K562 (cell line): ENCODE measurements around the gene SACM1L. TPM values are rescaled to one million over a fixed set of nuclear protein-coding genes. Genes with fewer than 3 reads are reported as not detected.
A peak's percentile ranks its signal among the peaks of the same experiment; 100 is the strongest.

Experiments used
- ATF7 ChIP-seq: fragments of 450-650 bp; IDR thresholded peaks from 2 replicates; pipeline ENCODE4 v1.7.1; 2014; ENCODE audit warnings: mild to moderate bottlenecking, moderate library complexity
- ESRRB ChIP-seq: fragments of 250-450 bp; sonication (Bioruptor Pico); IDR thresholded peaks from 2 replicates; pipeline ENCODE4 v1.5.0; 2020; ENCODE audit warnings: mild to moderate bottlenecking, moderate library complexity, borderline replicate concordance
- FOXA3 ChIP-seq, 2 experiments: fragments of 450-650 bp in 1 of 2; sonication (generic) in 1 of 2; formaldehyde crosslinking; IDR thresholded peaks in 1 of 2; conservative IDR thresholded peaks in 1 of 2; 2 replicates each; pipeline versions ENCODE4 v1.4.0 to v1.8.0; 2020 to 2022; ENCODE audit warnings: mild to moderate bottlenecking in 2 of 2, missing genetic modification reagents in 1 of 2
- FOXK2 ChIP-seq, 2 experiments: fragments of 450-650 bp; IDR thresholded peaks in 1 of 2; conservative IDR thresholded peaks in 1 of 2; 2 replicates each; pipeline ENCODE4 v1.6.1; 2016; ENCODE audit warnings: low read depth in 2 of 2, mild to moderate bottlenecking in 1 of 2
- HDAC8 ChIP-seq: fragments of 450-650 bp; IDR thresholded peaks from 2 replicates; pipeline ENCODE4 v1.6.1; 2016; ENCODE audit warnings: mild to moderate bottlenecking, missing genetic modification characterization, moderate library complexity, missing compliant biosample characterization
- HNRNPUL1 ChIP-seq: fragments of 200-400 bp; formaldehyde crosslinking; IDR thresholded peaks from 2 replicates; pipeline ENCODE4 v1.6.1; 2017; ENCODE audit warnings: low read length
- MAFG ChIP-seq: fragments of 450-650 bp; conservative IDR thresholded peaks from 2 replicates; pipeline ENCODE4 v1.6.1; 2016; ENCODE audit warnings: missing genetic modification characterization, missing compliant biosample characterization
- MEF2D ChIP-seq: conservative IDR thresholded peaks from 2 replicates; pipeline ENCODE4 v1.6.1; 2016; ENCODE audit warnings: low read depth, missing genetic modification characterization, missing compliant biosample characterization
- NR3C1 ChIP-seq: sonication (generic); formaldehyde crosslinking; IDR thresholded peaks from 2 replicates; pipeline ENCODE4 v1.8.1; 2022; ENCODE audit warnings: missing genetic modification reagents
- SFPQ ChIP-seq: fragments of 200-400 bp; formaldehyde crosslinking; IDR thresholded peaks from 2 replicates; pipeline ENCODE4 v1.6.1; 2017; ENCODE audit warnings: mild to moderate bottlenecking, low read depth, low read length, moderate library complexity
- SMARCA5 ChIP-seq: fragments of 450-650 bp; IDR thresholded peaks from 2 replicates; pipeline ENCODE4 v1.6.1; 2016
- STAG1 ChIP-seq: sonication (generic); formaldehyde crosslinking; IDR thresholded peaks from 2 replicates; pipeline ENCODE4 v1.5.0; 2020; ENCODE audit warnings: missing genetic modification reagents, borderline replicate concordance
- TAL1 ChIP-seq: fragments of 450-650 bp; IDR thresholded peaks from 2 replicates; pipeline ENCODE4 v1.6.1; 2016; ENCODE audit warnings: mild to moderate bottlenecking
- TCF7 ChIP-seq: sonication (generic); IDR thresholded peaks from 2 replicates; pipeline ENCODE4 v1.6.1; 2016; ENCODE audit warnings: antibody characterized with exemption, borderline replicate concordance
- TCF7L2 ChIP-seq: fragments of 150-350 bp; IDR thresholded peaks from 2 replicates; pipeline ENCODE4 v1.6.1; 2016; ENCODE audit warnings: low read depth, mild to moderate bottlenecking, low read length, moderate library complexity
- ZNF24 ChIP-seq: fragments of 450-650 bp; IDR thresholded peaks from 2 replicates; pipeline ENCODE4 v1.6.1; 2016
- ZNF395 ChIP-seq: fragments of 200-800 bp; sonication (Bioruptor generic); IDR thresholded peaks from 2 replicates; pipeline ENCODE4 v1.6.1; 2017; ENCODE audit warnings: missing genetic modification characterization, missing compliant biosample characterization
- ZNF644 ChIP-seq: fragments of 200-800 bp; sonication (Bioruptor generic); IDR thresholded peaks from 2 replicates; pipeline ENCODE4 v1.6.1; 2016; ENCODE audit warnings: low read depth, missing genetic modification characterization, missing compliant biosample characterization
- polyA plus RNA-seq, 8 experiments: library from polyadenylated mRNA; depleted of rRNA in 4 of 8; stranded (reverse) in 5 of 8; unstranded in 3 of 8; fragments of >200 nt; fragmentation: Nextera tagmentation in 2 of 8; fragmentation: Illumina TruSeq in 1 of 8; extraction: Ambion mirVana in 2 of 8; extraction: Trizol in 1 of 8; gene quantifications; 2 replicates each; pipeline versions ENCODE4 v1.2.1 to v1.2.3, GENCODE V29; 2011 to 2014; ENCODE audit warnings: inconsistent platforms in 1 of 8, missing spikeins in 1 of 8
- total RNA-seq, 7 experiments: library from RNA; depleted of rRNA in 6 of 7; stranded (reverse); fragments of >200 nt in 6 of 7; fragmentation: Illumina TruSeq in 2 of 7; extraction: Trizol in 2 of 7; gene quantifications; 2 replicates each; pipeline versions ENCODE4 v1.2.1 to v1.2.3, GENCODE V29; 2011 to 2021; ENCODE audit warnings: low replicate concordance in 1 of 7
- TF ChIP-seq, protein P1 (sequence below): fragments of 450-650 bp; IDR thresholded peaks from 2 replicates; pipeline ENCODE4 v1.6.1; 2017; ENCODE audit warnings: antibody characterized with exemption
- TF ChIP-seq, protein P2 (sequence below): fragments of 250-450 bp; sonication (Bioruptor Pico); IDR thresholded peaks from 2 replicates; pipeline ENCODE4 v1.5.0; 2021; ENCODE audit warnings: mild to moderate bottlenecking, borderline replicate concordance

The SACM1L gene
- total and polyA plus RNA-seq, 9 of the 15 experiments (the other 6 are each of a cell fraction or from before 2014, with no cell fraction given) = 25.7 to 67.2 (median 40.3) TPM

DNA sequence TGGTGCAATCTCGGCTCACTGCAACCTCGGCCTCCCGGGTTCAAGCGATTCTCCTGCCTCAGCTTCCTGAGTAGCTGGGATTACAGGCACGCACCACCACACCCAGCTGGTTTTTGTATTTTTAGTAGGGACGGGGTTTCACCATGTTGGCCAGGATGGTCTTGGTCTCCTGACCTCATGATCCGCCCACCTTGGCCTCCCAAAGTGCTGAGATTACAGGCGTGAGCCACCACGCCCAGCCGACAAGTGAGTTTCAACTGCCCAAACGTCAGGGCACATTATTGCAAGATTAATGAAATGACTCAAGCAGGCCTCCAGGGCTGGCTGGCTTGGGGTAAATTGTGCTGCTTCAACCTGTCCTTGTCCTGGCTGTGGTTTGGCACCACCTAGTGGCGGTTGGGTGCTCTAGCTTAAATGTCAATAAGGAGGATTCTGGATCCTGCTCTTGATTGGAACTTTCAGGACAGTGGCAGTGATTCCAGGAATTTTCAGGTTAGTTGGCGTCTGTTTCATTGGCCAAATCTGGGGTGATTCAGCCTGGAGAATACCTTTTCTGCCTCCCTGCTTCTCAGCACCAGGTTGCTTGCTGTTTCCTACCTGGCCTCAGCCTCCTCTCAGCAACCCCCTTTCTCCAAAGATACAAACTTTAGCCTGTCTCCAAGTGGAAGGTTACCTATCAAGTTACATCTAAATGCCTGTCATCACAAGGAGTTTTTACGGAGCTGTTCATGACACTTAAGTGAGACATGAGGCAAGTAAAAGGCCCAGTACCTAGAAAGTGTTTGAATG is 32.4 kb upstream of the SACM1L start (continued):
- TF ChIP-seq SFPQ (no peak), STAG1 (CRISPR knock-in tag) (peak; percentile 88), FOXA3 (CRISPR knock-in tag; conservative IDR thresholded peaks at IDR 0.05 in 1 of 2, IDR thresholded peaks at IDR 0.05 in 1 of 2) (peak; percentile 88 to 99), FOXK2 (conservative IDR thresholded peaks at IDR 0.05 in 1 of 2, IDR thresholded peaks at IDR 0.05 in 1 of 2; ENCODE audit: low read depth in 2 of 2) (peak; percentile 96), ATF7 (peak; percentile 48; the same call in 1 of the 2 replicates), SMARCA5 (peak; percentile 71), ESRRB (CRISPR knock-in tag) (no peak), MAFG (tag) (0 out of 2 replicates have a peak, but pooled peaks have one; percentile 15), ZNF395 (no peak), ZNF644 (tag) (no peak), HNRNPUL1 (no peak), ZNF24 (peak; percentile 47; the same call in 1 of the 2 replicates), NR3C1 (CRISPR knock-in tag) (no peak), MEF2D (tag) (no peak), HDAC8 (tag) (no peak), TCF7 (no peak), TCF7L2 (no peak), TAL1 (0 out of 2 replicates have a peak, but pooled peaks have one; percentile 2)
- TF ChIP-seq, protein P1, sequence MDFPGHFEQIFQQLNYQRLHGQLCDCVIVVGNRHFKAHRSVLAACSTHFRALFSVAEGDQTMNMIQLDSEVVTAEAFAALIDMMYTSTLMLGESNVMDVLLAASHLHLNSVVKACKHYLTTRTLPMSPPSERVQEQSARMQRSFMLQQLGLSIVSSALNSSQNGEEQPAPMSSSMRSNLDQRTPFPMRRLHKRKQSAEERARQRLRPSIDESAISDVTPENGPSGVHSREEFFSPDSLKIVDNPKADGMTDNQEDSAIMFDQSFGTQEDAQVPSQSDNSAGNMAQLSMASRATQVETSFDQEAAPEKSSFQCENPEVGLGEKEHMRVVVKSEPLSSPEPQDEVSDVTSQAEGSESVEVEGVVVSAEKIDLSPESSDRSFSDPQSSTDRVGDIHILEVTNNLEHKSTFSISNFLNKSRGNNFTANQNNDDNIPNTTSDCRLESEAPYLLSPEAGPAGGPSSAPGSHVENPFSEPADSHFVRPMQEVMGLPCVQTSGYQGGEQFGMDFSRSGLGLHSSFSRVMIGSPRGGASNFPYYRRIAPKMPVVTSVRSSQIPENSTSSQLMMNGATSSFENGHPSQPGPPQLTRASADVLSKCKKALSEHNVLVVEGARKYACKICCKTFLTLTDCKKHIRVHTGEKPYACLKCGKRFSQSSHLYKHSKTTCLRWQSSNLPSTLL = no peak
- TF ChIP-seq, protein P2, sequence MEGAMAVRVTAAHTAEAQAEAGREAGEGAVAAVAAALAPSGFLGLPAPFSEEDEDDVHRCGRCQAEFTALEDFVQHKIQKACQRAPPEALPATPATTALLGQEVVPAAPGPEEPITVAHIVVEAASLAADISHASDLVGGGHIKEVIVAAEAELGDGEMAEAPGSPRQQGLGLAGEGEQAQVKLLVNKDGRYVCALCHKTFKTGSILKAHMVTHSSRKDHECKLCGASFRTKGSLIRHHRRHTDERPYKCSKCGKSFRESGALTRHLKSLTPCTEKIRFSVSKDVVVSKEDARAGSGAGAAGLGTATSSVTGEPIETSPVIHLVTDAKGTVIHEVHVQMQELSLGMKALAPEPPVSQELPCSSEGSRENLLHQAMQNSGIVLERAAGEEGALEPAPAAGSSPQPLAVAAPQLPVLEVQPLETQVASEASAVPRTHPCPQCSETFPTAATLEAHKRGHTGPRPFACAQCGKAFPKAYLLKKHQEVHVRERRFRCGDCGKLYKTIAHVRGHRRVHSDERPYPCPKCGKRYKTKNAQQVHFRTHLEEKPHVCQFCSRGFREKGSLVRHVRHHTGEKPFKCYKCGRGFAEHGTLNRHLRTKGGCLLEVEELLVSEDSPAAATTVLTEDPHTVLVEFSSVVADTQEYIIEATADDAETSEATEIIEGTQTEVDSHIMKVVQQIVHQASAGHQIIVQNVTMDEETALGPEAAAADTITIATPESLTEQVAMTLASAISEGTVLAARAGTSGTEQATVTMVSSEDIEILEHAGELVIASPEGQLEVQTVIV (CRISPR knock-in tag) = no peak
